Astrocyte of the hippocampus (primary cell): ENCODE data around the gene PDE6H.
A peak's percentile ranks its signal among the peaks of the same experiment; 100 is the strongest.

Source experiments
- DNase-seq: peaks from one replicate; pipeline ENCODE4 v3.0.0; 2011; ENCODE audit warnings: low read depth, low spot score

PDE6H gene

GRCh38 chr12:14974633-14975032 is 1.8 kb downstream of the PDE6H start:
- no peak for DNase-seq

- DNase-seq, result no peak
These were observed 2.6 kb downstream of the PDE6H start for GRCh38 chr12:14975457-14975856.

GRCh38 chr12:14976658-14977057 is 3.8 kb downstream of the PDE6H start:
- no peak for DNase-seq

GRCh38 chr12:14979468-14979867 is 6.6 kb downstream of the PDE6H start:
- no peak for DNase-seq

- no peak for DNase-seq
These were observed 8.2 kb downstream of the PDE6H start for GRCh38 chr12:14981049-14981448.

GRCh38 chr12:14982562-14982961 is 9.7 kb downstream of the PDE6H start:
- no peak for DNase-seq

- no peak for DNase-seq
These were observed 10.1 kb downstream of the PDE6H start for GRCh38 chr12:14982991-14983390.

GRCh38 chr12:14984036-14984435 is 11.2 kb downstream of the PDE6H start:
- no peak for DNase-seq

GRCh38 chr12:14984766-14985285 is 12.0 kb downstream of the PDE6H start:
- DNase-seq, result no peak

GRCh38 chr12:14986449-14986848 is 13.6 kb downstream of the PDE6H start:
- no peak for DNase-seq

GRCh38 chr12:14988035-14988434 is 15.2 kb downstream of the PDE6H start:
- no peak for DNase-seq

- DNase-seq, result no peak
These were observed 16.9 kb downstream of the PDE6H start for GRCh38 chr12:14989790-14990189.

- DNase-seq, result no peak
These were observed 18.2 kb downstream of the PDE6H start for GRCh38 chr12:14991069-14991468.

GRCh38 chr12:14992673-14993072 is 19.8 kb downstream of the PDE6H start:
- no peak for DNase-seq

- no peak for DNase-seq
These were observed 20.3 kb downstream of the PDE6H start for GRCh38 chr12:14993117-14993516.

- peak; percentile 46 for DNase-seq
These were observed 20.9 kb downstream of the PDE6H start for GRCh38 chr12:14993537-14994266.

- DNase-seq, result no peak
These were observed 21.8 kb downstream of the PDE6H start for GRCh38 chr12:14994610-14995009.

GRCh38 chr12:14995583-14996425 is 23.0 kb downstream of the PDE6H start:
- DNase-seq, result peak; percentile 65

- no peak for DNase-seq
These were observed 25.2 kb downstream of the PDE6H start for GRCh38 chr12:14997998-14998397.

- DNase-seq, result no peak
These were observed 26.3 kb downstream of the PDE6H start for GRCh38 chr12:14999021-14999694.

- peak; percentile 7 for DNase-seq
These were observed 27.0 kb downstream of the PDE6H start for GRCh38 chr12:14999695-15000365.

GRCh38 chr12:15000575-15000974 is 27.7 kb downstream of the PDE6H start:
- no peak for DNase-seq
